T-helper 2 cell (primary cell): Measurements from ENCODE around the gene PASK.

Source experiments
- DNase-seq, 5 experiments: peaks; one replicate each; pipeline versions ENCODE4 v3.0.0 to v3.0.0-alpha.2; 2012 to 2022

The PASK gene

GRCh38 chr2:241142593-241142992, 6.7 kb downstream of the PASK start:
- DNase-seq = no peak

GRCh38 chr2:241142063-241142462, 7.2 kb downstream of the PASK start:
- DNase-seq = no peak

- DNase-seq = no peak
Measured at GRCh38 chr2:241141214-241141770, 8.0 kb downstream of the PASK start.

- DNase-seq = no peak
Measured at GRCh38 chr2:241140445-241140840, 8.8 kb downstream of the PASK start.

- no peak for DNase-seq
Measured at GRCh38 chr2:241139531-241140444, 9.5 kb downstream of the PASK start.

GRCh38 chr2:241138471-241138870, 10.8 kb downstream of the PASK start:
- DNase-seq = no peak

- DNase-seq = no peak
Measured at GRCh38 chr2:241137276-241138190, 11.7 kb downstream of the PASK start.

GRCh38 chr2:241136661-241137260, 12.5 kb downstream of the PASK start:
- no peak for DNase-seq

- DNase-seq = no peak
Measured at GRCh38 chr2:241136191-241136590, 13.1 kb downstream of the PASK start.

- no peak for DNase-seq
Measured at GRCh38 chr2:241135737-241136136, 13.5 kb downstream of the PASK start.

- DNase-seq = no peak
Measured at GRCh38 chr2:241134711-241135110, 14.6 kb downstream of the PASK start.

GRCh38 chr2:241133436-241133820, 15.8 kb downstream of the PASK start:
- DNase-seq = no peak

- DNase-seq = no peak
Measured at GRCh38 chr2:241132538-241133435, 16.5 kb downstream of the PASK start.

- no peak for DNase-seq
Measured at GRCh38 chr2:241131531-241131930, 17.7 kb downstream of the PASK start.

- DNase-seq = no peak
Measured at GRCh38 chr2:241130316-241130715, 19.0 kb downstream of the PASK start.

- DNase-seq = no peak
Measured at GRCh38 chr2:241129086-241129871, 20.0 kb downstream of the PASK start.

- no peak for DNase-seq
Measured at GRCh38 chr2:241128266-241128665, 21.0 kb downstream of the PASK start.

GRCh38 chr2:241126771-241127202, 22.5 kb downstream of the PASK start:
- no peak for DNase-seq

- DNase-seq = no peak
Measured at GRCh38 chr2:241126201-241126611, 23.1 kb downstream of the PASK start.

GRCh38 chr2:241125626-241126025, 23.6 kb downstream of the PASK start:
- DNase-seq = peak in 1 of 5 experiments; percentile 43
